ENCODE results near the gene CHD1. TPM values are rescaled to one million over a fixed set of nuclear protein-coding genes. Genes with fewer than 3 reads are reported as not detected.

CHD1 gene
- total RNA-seq, 4 donors from 2014 or later, result 43.5 to 120 (median 69.5) TPM

DNA sequence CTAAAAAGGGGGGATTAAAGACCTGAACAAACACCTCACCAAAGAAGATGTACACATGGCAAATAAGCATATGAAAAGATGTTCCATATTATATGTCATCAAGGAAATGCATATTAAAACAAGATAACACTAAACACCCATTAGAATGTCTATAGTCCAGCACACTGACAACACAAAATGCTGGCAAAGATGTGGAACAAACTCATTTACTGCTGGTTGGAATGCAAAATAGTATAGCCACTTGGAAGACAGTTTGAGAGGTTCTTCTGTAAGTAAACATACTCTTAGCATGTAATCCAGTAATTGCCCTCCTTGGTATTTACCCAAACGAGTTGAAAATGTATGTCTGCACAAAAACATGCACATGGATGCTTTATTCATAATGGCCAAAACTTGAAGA, 81.8 kb downstream of the CHD1 start:
- Histone ChIP-seq H3K36me3 (no peaks in the 10 kb centered on the region), H3K9me3 (peaks cover 0 to 3% (median 0%) of the 10 kb centered on the region in 4 donors), H3K27me3 (no peaks in the 10 kb centered on the region), H3K4me3 (no peak overlapping the region), H3K27ac (no peak overlapping the region), H3K4me1 (no peaks in the 10 kb centered on the region)
- no peak for DNase-seq
- TF ChIP-seq, protein P1, sequence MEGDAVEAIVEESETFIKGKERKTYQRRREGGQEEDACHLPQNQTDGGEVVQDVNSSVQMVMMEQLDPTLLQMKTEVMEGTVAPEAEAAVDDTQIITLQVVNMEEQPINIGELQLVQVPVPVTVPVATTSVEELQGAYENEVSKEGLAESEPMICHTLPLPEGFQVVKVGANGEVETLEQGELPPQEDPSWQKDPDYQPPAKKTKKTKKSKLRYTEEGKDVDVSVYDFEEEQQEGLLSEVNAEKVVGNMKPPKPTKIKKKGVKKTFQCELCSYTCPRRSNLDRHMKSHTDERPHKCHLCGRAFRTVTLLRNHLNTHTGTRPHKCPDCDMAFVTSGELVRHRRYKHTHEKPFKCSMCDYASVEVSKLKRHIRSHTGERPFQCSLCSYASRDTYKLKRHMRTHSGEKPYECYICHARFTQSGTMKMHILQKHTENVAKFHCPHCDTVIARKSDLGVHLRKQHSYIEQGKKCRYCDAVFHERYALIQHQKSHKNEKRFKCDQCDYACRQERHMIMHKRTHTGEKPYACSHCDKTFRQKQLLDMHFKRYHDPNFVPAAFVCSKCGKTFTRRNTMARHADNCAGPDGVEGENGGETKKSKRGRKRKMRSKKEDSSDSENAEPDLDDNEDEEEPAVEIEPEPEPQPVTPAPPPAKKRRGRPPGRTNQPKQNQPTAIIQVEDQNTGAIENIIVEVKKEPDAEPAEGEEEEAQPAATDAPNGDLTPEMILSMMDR (IDR thresholded peaks at IDR 0.05), result no peak
- no peak for TF ChIP-seq POLR2A (IDR thresholded peaks at IDR 0.05)

DNA sequence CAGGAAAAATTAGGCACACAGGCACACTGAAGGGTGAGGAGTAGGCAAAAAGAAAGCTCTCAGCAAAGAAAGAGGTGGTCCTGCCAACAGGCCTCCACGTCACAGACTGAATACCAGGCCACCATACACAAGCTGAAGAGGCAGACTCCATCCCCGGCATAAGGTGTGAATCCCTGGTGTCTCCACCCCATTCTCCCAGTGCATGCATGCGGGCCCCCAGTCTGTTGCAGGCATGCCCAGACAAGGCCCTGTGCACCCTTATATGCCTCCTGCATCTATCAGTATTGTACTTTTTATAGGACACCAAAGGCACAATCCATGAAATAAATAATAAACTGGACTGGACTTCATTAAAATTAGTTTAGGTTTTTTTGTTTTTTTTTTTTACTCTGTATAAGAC, 82.3 kb downstream of the CHD1 start:
- H3K4me3 ChIP-seq, result no peak overlapping the region
- peaks cover 0 to 3% (median 0%) of the 10 kb centered on the region in 4 donors for H3K9me3 ChIP-seq
- H3K36me3 ChIP-seq, result no peaks in the 10 kb centered on the region
- no peaks in the 10 kb centered on the region for H3K27me3 ChIP-seq
- no peaks in the 10 kb centered on the region for H3K4me1 ChIP-seq
- TF ChIP-seq POLR2A (IDR thresholded peaks at IDR 0.05), result no peak
- TF ChIP-seq, protein P1 (IDR thresholded peaks at IDR 0.05), result no peak
- H3K27ac ChIP-seq, result no peak overlapping the region
- DNase-seq, result no peak

DNA sequence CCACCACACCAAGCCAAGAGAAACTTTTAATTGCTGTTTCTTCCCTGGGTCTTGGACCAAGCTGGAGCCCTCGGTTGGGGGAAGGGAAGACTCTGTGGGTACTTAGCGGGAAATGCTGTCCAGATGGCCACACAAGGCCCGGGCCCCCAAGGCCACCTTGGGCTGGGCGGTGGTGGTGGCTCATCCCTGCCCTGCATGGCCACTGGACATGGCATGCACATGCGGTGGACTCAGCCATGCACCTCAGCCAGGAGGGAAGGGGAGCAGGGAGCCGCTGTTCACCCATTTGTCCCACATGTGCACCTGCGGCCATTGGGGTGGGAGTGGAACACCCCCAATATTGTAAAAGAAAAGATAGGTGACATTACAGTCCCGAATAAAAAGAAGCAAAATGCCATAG, 82.9 kb downstream of the CHD1 start:
- Histone ChIP-seq H3K36me3 (no peaks in the 10 kb centered on the region), H3K9me3 (peaks cover 0 to 3% (median 0%) of the 10 kb centered on the region in 4 donors), H3K4me3 (no peak overlapping the region), H3K4me1 (no peaks in the 10 kb centered on the region), H3K27ac (no peak overlapping the region), H3K27me3 (no peaks in the 10 kb centered on the region)
- TF ChIP-seq, protein P1 (IDR thresholded peaks at IDR 0.05), result no peak
- no peak for DNase-seq

DNA sequence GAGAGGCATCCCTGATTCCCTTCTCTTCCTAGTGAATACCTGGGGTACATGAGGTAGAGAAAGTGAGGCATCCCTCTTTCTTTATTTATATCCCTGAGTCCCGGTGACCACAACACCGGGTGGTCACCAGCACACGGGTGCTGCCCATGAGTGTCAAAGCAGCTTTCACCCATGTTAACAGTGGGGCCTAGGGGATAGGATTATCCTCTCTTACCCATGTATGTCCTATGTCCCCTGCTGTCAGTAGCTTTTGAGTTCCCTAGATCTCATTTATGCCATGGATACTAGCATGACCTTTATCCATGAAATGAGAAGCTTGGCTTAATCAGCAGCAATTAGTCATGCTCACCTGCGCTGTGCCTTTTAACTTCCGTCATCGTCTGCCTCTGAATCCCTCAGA, 83.9 kb downstream of the CHD1 start:
- H3K27ac ChIP-seq, result no peak overlapping the region
- no peak for DNase-seq
- no peak for TF ChIP-seq POLR2A (IDR thresholded peaks at IDR 0.05)
- TF ChIP-seq, protein P1 (IDR thresholded peaks at IDR 0.05), result no peak
- H3K4me1 ChIP-seq, result no peaks in the 10 kb centered on the region
- H3K27me3 ChIP-seq, result no peaks in the 10 kb centered on the region
- H3K4me3 ChIP-seq, result no peak overlapping the region
- no peaks in the 10 kb centered on the region for H3K36me3 ChIP-seq
- H3K9me3 ChIP-seq, result peaks cover 0 to 3% (median 0%) of the 10 kb centered on the region in 4 donors

DNA sequence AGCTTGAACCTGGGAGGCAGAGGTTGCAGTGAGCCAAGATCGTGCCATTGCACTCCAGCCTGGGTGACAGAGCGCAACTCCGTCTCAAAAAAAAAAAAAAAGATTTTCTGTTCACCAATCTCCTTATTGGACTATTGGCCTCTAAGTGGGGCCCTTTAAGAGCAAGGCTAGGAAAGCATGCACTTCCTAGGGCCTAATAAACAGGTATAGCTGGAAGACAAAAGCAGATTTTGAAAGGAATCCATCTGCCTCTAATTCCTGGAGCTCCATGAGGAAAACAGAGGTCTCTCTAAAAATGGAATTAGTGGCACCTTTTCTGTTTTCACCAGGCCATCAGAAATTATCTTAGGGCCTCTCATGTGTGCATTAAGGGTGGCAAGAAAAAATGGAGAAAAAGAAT, 85.3 kb downstream of the CHD1 start:
- Histone ChIP-seq H3K36me3 (no peaks in the 10 kb centered on the region), H3K9me3 (peaks cover 0 to 3% (median 0%) of the 10 kb centered on the region in 4 donors), H3K27me3 (no peaks in the 10 kb centered on the region), H3K4me1 (no peaks in the 10 kb centered on the region), H3K27ac (no peak overlapping the region), H3K4me3 (no peak overlapping the region)
- DNase-seq, result no peak
- no peak for TF ChIP-seq POLR2A (IDR thresholded peaks at IDR 0.05)
- TF ChIP-seq, protein P1 (IDR thresholded peaks at IDR 0.05), result no peak

DNA sequence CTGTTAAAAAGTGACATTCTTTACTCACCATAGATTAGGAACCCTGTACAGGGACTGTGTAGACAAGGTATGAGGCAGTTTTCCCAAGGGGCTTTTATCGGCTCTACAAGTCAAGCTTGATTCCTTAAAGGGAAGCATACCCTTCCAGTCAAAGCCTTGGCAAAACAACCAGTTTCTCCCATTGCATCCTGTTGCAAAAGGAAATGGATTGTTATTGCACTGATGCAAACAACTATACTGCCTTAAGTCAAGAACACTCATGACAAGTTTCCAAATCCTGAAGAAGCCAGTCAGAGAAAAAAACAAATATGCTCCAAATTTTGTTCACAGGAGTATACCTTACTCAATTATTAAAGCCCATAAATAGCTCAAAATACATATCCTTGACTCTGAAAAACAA, 87.9 kb downstream of the CHD1 start:
- H3K27me3 ChIP-seq, result no peaks in the 10 kb centered on the region
- no peak for DNase-seq
- no peak overlapping the region for H3K4me3 ChIP-seq
- no peaks in the 10 kb centered on the region for H3K36me3 ChIP-seq
- peaks cover 0 to 3% (median 0%) of the 10 kb centered on the region in 4 donors for H3K9me3 ChIP-seq
- no peak overlapping the region for H3K27ac ChIP-seq
- no peaks in the 10 kb centered on the region for H3K4me1 ChIP-seq
- TF ChIP-seq, protein P1 (IDR thresholded peaks at IDR 0.05), result no peak
- TF ChIP-seq POLR2A (IDR thresholded peaks at IDR 0.05), result no peak

Measured in Peyer's patch (tissue), 4 donors.